Measurements from ENCODE around the gene ADCY4.

GRCh38 chr14:24272467-24272866 lies 62.4 kb downstream of the ADCY4 start:
- TF ChIP-seq CTCF (IDR thresholded peaks at IDR 0.05): no peak
- TF ChIP-seq POLR2A (IDR thresholded peaks at IDR 0.05): no peak

Measured in body of pancreas (tissue), 4 donors.